Measurements from ENCODE around the gene MYRIP. TPM values are rescaled to one million over a fixed set of nuclear protein-coding genes. Genes with fewer than 3 reads are reported as not detected.

The MYRIP gene
- total and polyA plus RNA-seq, 2 experiments from 2014 or later, result 1.5 to 1.8 TPM

GRCh38 chr3:40057786-40058185 lies 248.4 kb downstream of the MYRIP start:
- no peak overlapping the region for H3K27ac ChIP-seq (ENCODE audit: low read depth)
- Mint-ChIP-seq H3K4me3 (no peak overlapping the region), H3K27me3 (ENCODE audit: insufficient read depth, low read depth, poor library complexity) (peaks cover 2% of the 10 kb centered on the region), H3K27ac (no peak overlapping the region), H3K36me3 (ENCODE audit: low read depth) (no peaks in the 10 kb centered on the region), H3K9me3 (peaks cover 4% of the 10 kb centered on the region; the same call in 1 of the 3 replicates), H3K4me1 (0 out of 3 replicates have a peak, but pooled peaks cover 2% of the 10 kb centered on the region)
- ATAC-seq (no peak), DNase-seq (ENCODE audit: low spot score) (no peak)
- no peak overlapping the region for H3K4me3 ChIP-seq
- H3K27me3 ChIP-seq (ENCODE audit: insufficient read depth), result no peaks in the 10 kb centered on the region
- H2AFZ ChIP-seq, result no peak overlapping the region
- peaks cover 4% of the 10 kb centered on the region; the same call in 1 of the 2 replicates for H3K9me2 ChIP-seq (ENCODE audit: insufficient read depth)
- H4K20me1 ChIP-seq (replicated peaks; ENCODE audit: insufficient read depth), result no peaks in the 10 kb centered on the region
- H3K4me1 ChIP-seq (ENCODE audit: insufficient read depth), result no peaks in the 10 kb centered on the region
- no peak for TF ChIP-seq EZH2 (IDR thresholded peaks at IDR 0.05; ENCODE audit: low read depth, unreplicated experiment)
- no peak overlapping the region for H3K4me2 ChIP-seq
- H3K36me3 ChIP-seq (ENCODE audit: insufficient read depth), result no peaks in the 10 kb centered on the region
- no peaks in the 10 kb centered on the region for H3F3A ChIP-seq (replicated peaks; ENCODE audit: low read depth)
- no peaks in the 10 kb centered on the region for H3K79me2 ChIP-seq (replicated peaks; ENCODE audit: insufficient read depth)

- no peak for ATAC-seq
- H2AFZ ChIP-seq, result no peak overlapping the region
- Mint-ChIP-seq H3K4me1 (peaks cover 6% of the 10 kb centered on the region; the same call in 2 of the 3 replicates), H3K36me3 (ENCODE audit: low read depth) (no peaks in the 10 kb centered on the region), H3K9me3 (no peaks in the 10 kb centered on the region), H3K27ac (no peak overlapping the region), H3K4me3 (no peak overlapping the region), H3K27me3 (ENCODE audit: insufficient read depth, low read depth, poor library complexity) (peaks cover 6% of the 10 kb centered on the region)
- no peaks in the 10 kb centered on the region for H3F3A ChIP-seq (replicated peaks; ENCODE audit: low read depth)
- H3K9me2 ChIP-seq (ENCODE audit: insufficient read depth), result peaks cover 8% of the 10 kb centered on the region; the same call in 1 of the 2 replicates
- H3K79me2 ChIP-seq (replicated peaks; ENCODE audit: insufficient read depth), result no peaks in the 10 kb centered on the region
- DNase-seq (ENCODE audit: low spot score), result no peak
- H3K36me3 ChIP-seq (ENCODE audit: insufficient read depth), result no peaks in the 10 kb centered on the region
- H3K27ac ChIP-seq (ENCODE audit: low read depth), result no peak overlapping the region
- H3K4me2 ChIP-seq, result no peak overlapping the region
- H4K20me1 ChIP-seq (replicated peaks; ENCODE audit: insufficient read depth), result no peaks in the 10 kb centered on the region
- no peak overlapping the region for H3K4me3 ChIP-seq
- no peaks in the 10 kb centered on the region for H3K4me1 ChIP-seq (ENCODE audit: insufficient read depth)
- H3K27me3 ChIP-seq (ENCODE audit: insufficient read depth), result no peaks in the 10 kb centered on the region
- no peak for TF ChIP-seq CTCF (conservative IDR thresholded peaks at IDR 0.05; ENCODE audit: low read depth in 2 of 2)
- no peak for TF ChIP-seq POLR2AphosphoS5 (IDR thresholded peaks at IDR 0.05; ENCODE audit: low read depth)
- TF ChIP-seq, protein P1, sequence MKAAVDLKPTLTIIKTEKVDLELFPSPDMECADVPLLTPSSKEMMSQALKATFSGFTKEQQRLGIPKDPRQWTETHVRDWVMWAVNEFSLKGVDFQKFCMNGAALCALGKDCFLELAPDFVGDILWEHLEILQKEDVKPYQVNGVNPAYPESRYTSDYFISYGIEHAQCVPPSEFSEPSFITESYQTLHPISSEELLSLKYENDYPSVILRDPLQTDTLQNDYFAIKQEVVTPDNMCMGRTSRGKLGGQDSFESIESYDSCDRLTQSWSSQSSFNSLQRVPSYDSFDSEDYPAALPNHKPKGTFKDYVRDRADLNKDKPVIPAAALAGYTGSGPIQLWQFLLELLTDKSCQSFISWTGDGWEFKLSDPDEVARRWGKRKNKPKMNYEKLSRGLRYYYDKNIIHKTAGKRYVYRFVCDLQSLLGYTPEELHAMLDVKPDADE (IDR thresholded peaks at IDR 0.05), result no peak
- no peak for TF ChIP-seq JUNB (IDR thresholded peaks at IDR 0.05; ENCODE audit: unreplicated experiment)
- no peak for TF ChIP-seq EZH2 (IDR thresholded peaks at IDR 0.05; ENCODE audit: low read depth, unreplicated experiment)
- no peak for TF ChIP-seq ZNF114 (CRISPR knock-in tag; IDR thresholded peaks at IDR 0.05)
- TF ChIP-seq ZNF331 (CRISPR knock-in tag; IDR thresholded peaks at IDR 0.05; ENCODE audit: low read depth), result no peak
- TF ChIP-seq, protein P2, sequence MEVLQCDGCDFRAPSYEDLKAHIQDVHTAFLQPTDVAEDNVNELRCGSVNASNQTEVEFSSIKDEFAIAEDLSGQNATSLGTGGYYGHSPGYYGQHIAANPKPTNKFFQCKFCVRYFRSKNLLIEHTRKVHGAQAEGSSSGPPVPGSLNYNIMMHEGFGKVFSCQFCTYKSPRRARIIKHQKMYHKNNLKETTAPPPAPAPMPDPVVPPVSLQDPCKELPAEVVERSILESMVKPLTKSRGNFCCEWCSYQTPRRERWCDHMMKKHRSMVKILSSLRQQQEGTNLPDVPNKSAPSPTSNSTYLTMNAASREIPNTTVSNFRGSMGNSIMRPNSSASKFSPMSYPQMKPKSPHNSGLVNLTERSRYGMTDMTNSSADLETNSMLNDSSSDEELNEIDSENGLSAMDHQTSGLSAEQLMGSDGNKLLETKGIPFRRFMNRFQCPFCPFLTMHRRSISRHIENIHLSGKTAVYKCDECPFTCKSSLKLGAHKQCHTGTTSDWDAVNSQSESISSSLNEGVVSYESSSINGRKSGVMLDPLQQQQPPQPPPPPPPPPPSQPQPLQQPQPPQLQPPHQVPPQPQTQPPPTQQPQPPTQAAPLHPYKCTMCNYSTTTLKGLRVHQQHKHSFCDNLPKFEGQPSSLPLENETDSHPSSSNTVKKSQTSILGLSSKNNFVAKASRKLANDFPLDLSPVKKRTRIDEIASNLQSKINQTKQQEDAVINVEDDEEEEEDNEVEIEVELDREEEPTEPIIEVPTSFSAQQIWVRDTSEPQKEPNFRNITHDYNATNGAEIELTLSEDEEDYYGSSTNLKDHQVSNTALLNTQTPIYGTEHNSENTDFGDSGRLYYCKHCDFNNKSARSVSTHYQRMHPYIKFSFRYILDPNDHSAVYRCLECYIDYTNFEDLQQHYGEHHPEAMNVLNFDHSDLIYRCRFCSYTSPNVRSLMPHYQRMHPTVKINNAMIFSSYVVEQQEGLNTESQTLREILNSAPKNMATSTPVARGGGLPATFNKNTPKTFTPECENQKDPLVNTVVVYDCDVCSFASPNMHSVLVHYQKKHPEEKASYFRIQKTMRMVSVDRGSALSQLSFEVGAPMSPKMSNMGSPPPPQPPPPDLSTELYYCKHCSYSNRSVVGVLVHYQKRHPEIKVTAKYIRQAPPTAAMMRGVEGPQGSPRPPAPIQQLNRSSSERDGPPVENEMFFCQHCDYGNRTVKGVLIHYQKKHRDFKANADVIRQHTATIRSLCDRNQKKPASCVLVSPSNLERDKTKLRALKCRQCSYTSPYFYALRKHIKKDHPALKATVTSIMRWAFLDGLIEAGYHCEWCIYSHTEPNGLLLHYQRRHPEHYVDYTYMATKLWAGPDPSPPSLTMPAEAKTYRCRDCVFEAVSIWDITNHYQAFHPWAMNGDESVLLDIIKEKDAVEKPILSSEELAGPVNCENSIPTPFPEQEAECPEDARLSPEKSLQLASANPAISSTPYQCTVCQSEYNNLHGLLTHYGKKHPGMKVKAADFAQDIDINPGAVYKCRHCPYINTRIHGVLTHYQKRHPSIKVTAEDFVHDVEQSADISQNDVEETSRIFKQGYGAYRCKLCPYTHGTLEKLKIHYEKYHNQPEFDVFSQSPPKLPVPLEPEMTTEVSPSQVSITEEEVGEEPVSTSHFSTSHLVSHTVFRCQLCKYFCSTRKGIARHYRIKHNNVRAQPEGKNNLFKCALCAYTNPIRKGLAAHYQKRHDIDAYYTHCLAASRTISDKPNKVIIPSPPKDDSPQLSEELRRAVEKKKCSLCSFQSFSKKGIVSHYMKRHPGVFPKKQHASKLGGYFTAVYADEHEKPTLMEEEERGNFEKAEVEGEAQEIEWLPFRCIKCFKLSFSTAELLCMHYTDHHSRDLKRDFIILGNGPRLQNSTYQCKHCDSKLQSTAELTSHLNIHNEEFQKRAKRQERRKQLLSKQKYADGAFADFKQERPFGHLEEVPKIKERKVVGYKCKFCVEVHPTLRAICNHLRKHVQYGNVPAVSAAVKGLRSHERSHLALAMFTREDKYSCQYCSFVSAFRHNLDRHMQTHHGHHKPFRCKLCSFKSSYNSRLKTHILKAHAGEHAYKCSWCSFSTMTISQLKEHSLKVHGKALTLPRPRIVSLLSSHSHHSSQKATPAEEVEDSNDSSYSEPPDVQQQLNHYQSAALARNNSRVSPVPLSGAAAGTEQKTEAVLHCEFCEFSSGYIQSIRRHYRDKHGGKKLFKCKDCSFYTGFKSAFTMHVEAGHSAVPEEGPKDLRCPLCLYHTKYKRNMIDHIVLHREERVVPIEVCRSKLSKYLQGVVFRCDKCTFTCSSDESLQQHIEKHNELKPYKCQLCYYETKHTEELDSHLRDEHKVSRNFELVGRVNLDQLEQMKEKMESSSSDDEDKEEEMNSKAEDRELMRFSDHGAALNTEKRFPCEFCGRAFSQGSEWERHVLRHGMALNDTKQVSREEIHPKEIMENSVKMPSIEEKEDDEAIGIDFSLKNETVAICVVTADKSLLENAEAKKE (CRISPR knock-in tag; IDR thresholded peaks at IDR 0.05), result no peak
- TF ChIP-seq CREB1 (CRISPR knock-in tag; IDR thresholded peaks at IDR 0.05; ENCODE audit: low read depth), result no peak
- TF ChIP-seq NANOG (IDR thresholded peaks at IDR 0.05; ENCODE audit: borderline replicate concordance), result no peak
- TF ChIP-seq EZH2phosphoT487 (IDR thresholded peaks at IDR 0.05; ENCODE audit: unreplicated experiment), result no peak
- TF ChIP-seq STAT1 (IDR thresholded peaks at IDR 0.05; ENCODE audit: unreplicated experiment), result no peak
Measured at GRCh38 chr3:40068636-40069035, 259.2 kb downstream of the MYRIP start.
